ENCODE data around the gene PKNOX1. TPM values are rescaled to one million over a fixed set of nuclear protein-coding genes. Genes with fewer than 3 reads are reported as not detected.
"Not testable (repeated sequence)": the region's sequence is repeated elsewhere in the genome, so short reads cannot be mapped to it uniquely, and the experiment has no call there.

The PKNOX1 gene
- total RNA-seq, 1 experiment from 2014 or later: 30.6 TPM

- H3K9me3 ChIP-seq (ENCODE audit: low read depth, low read length, poor library complexity, severe bottlenecking): no peaks in the 10 kb centered on the region
- H3K27me3 ChIP-seq (replicated peaks; ENCODE audit: insufficient read depth, low read depth, low read length, poor library complexity): no peaks in the 10 kb centered on the region
- H3K4me3 ChIP-seq (ENCODE audit: low read depth, low read length, poor library complexity, severe bottlenecking): no peak overlapping the region
- H3K36me3 ChIP-seq (ENCODE audit: insufficient read depth, low read length, poor library complexity, severe bottlenecking): no peaks in the 10 kb centered on the region
- BruUV-seq (replicated peaks): no TSS peak
- TF ChIP-seq EZH2 (IDR thresholded peaks at IDR 0.05; ENCODE audit: borderline replicate concordance, low read depth, low read length, poor library complexity, severe bottlenecking) (no peak), CTCF (conservative IDR thresholded peaks at IDR 0.05; ENCODE audit: low read depth, low read length) (no peak)
- intact Hi-C loops (cut with micrococcal nuclease; ENCODE audit: unreplicated experiment): no loop called here
- H3K27ac ChIP-seq (ENCODE audit: low read depth, low read length, poor library complexity, severe bottlenecking): no peak overlapping the region
- no peak for DNase-seq (ENCODE audit: low spot score)
- H3K4me1 ChIP-seq (ENCODE audit: insufficient read depth, low read length, poor library complexity, severe bottlenecking): no peaks in the 10 kb centered on the region
- ChIA-PET POLR2A (ENCODE audit: low non-redundant PET) (no interaction called here), CTCF (no interaction called here)
These were observed 17.3 kb upstream of the PKNOX1 start for GRCh38 chr21:42956824-42957630.

GRCh38 chr21:42958122-42958521, 16.2 kb upstream of the PKNOX1 start:
- H3K27ac ChIP-seq (ENCODE audit: low read depth, low read length, poor library complexity, severe bottlenecking); CTCF ChIA-PET; DNase-seq (ENCODE audit: low spot score); H3K9me3 ChIP-seq (ENCODE audit: low read depth, low read length, poor library complexity, severe bottlenecking); H3K36me3 ChIP-seq (ENCODE audit: insufficient read depth, low read length, poor library complexity, severe bottlenecking); intact Hi-C loops (cut with micrococcal nuclease; ENCODE audit: unreplicated experiment); H3K4me1 ChIP-seq (ENCODE audit: insufficient read depth, low read length, poor library complexity, severe bottlenecking); H3K4me3 ChIP-seq (ENCODE audit: low read depth, low read length, poor library complexity, severe bottlenecking); H3K27me3 ChIP-seq (replicated peaks; ENCODE audit: insufficient read depth, low read depth, low read length, poor library complexity); BruUV-seq (replicated peaks); POLR2A ChIA-PET (ENCODE audit: low non-redundant PET): not testable (repeated sequence)

GRCh38 chr21:42959728-42960127, 14.6 kb upstream of the PKNOX1 start:
- DNase-seq (ENCODE audit: low spot score): no peak
- Histone ChIP-seq H3K27me3 (replicated peaks; ENCODE audit: insufficient read depth, low read depth, low read length, poor library complexity) (no peaks in the 10 kb centered on the region), H3K9me3 (ENCODE audit: low read depth, low read length, poor library complexity, severe bottlenecking) (no peaks in the 10 kb centered on the region), H3K27ac (ENCODE audit: low read depth, low read length, poor library complexity, severe bottlenecking) (no peak overlapping the region), H3K36me3 (ENCODE audit: insufficient read depth, low read length, poor library complexity, severe bottlenecking) (no peaks in the 10 kb centered on the region), H3K4me3 (ENCODE audit: low read depth, low read length, poor library complexity, severe bottlenecking) (no peak overlapping the region), H3K4me1 (ENCODE audit: insufficient read depth, low read length, poor library complexity, severe bottlenecking) (no peaks in the 10 kb centered on the region)
- POLR2A ChIA-PET (ENCODE audit: low non-redundant PET): no interaction called here
- CTCF ChIA-PET: no interaction called here
- intact Hi-C loops (cut with micrococcal nuclease; ENCODE audit: unreplicated experiment): no loop called here
- no peak for TF ChIP-seq EZH2 (IDR thresholded peaks at IDR 0.05; ENCODE audit: borderline replicate concordance, low read depth, low read length, poor library complexity, severe bottlenecking)
- TF ChIP-seq CTCF (conservative IDR thresholded peaks at IDR 0.05; ENCODE audit: low read depth, low read length): no peak
- BruUV-seq (replicated peaks): no TSS peak

Measured in A673 (cell line).